ENCODE results near the gene MMUT. TPM values are rescaled to one million over a fixed set of nuclear protein-coding genes. Genes with fewer than 3 reads are reported as not detected.

Gene MMUT
- total and polyA plus RNA-seq, 10 of the 15 experiments (the other 5 are each of a cell fraction or from before 2014, with no cell fraction given), result 6.6 to 21.5 (median 13.5) TPM

DNA sequence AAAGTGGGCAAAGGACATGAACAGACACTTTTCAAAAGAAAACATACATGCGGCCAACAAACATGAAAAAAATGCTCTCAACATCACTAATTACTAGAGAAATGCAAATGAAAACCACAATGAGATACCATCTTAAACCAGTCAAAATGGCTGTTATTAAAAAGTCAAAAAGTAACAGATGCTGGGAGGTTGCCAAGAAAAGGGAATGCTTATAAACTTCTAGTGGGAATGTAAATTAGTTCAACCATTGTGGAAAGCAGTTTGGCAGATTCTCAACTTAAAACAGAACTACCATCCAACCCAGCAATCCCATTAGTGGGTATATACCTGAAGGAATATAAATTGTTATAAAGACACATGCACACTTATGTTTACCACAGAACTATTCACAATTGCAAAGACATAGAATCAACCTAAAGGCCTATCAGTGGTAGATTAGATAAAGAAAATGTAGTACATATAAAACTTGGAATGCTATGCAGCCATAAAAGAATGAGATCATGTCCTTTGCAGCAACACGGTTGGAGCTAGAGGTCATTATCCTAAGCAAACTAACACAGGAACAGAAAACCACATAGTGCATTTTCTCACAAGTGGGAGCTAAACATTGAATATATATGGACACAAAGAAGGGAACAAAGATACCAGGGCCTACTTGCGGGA lies 16.4 kb upstream of the MMUT start:
- no peaks in the 10 kb centered on the region for H3K27me3 ChIP-seq (replicated peaks in 1 of 2; ENCODE audit: control insufficient read depth in 2 of 2, insufficient read depth in 2 of 2, low read length in 1 of 2)
- BruUV-seq (replicated peaks), result no TSS peak
- ChIA-PET CTCF (no interaction called here), SMC1A (ENCODE audit: uncharacterized antibody, unreplicated experiment) (no interaction called here), RAD21 (ENCODE audit: unreplicated experiment) (no interaction called here), POLR2A (no interaction called here)
- H3K79me2 ChIP-seq (ENCODE audit: control insufficient read depth, insufficient read depth, low read length), result no peaks in the 10 kb centered on the region
- H3K4me1 ChIP-seq (ENCODE audit: control insufficient read depth, insufficient read depth, low read length), result no peaks in the 10 kb centered on the region
- H3K9ac ChIP-seq (ENCODE audit: control insufficient read depth, insufficient read depth, low read length), result no peak overlapping the region
- no peaks in the 10 kb centered on the region for H4K20me1 ChIP-seq (ENCODE audit: control insufficient read depth, insufficient read depth)
- ATAC-seq, result no peak
- intact Hi-C loops (cut with micrococcal nuclease; ENCODE audit: unreplicated experiment) (no loop called here), in situ Hi-C loops (cut with MboI) (no loop called here)
- no peaks in the 10 kb centered on the region; a peak in 2 of 4 replicates for H3K36me3 ChIP-seq (ENCODE audit: control insufficient read depth in 2 of 2, insufficient read depth in 2 of 2, low read length in 1 of 2)
- 97% methylated on average over 3 of the region's 3 CpGs for WGBS (ENCODE audit: insufficient coverage, insufficient replicate concordance, low lambda C conversion rate, missing lambda C conversion rate)
- H3K4me2 ChIP-seq (ENCODE audit: control insufficient read depth, insufficient read depth), result no peak overlapping the region
- TF ChIP-seq CREM (IDR thresholded peaks at IDR 0.05; ENCODE audit: low read depth) (no peak), DPF2 (IDR thresholded peaks at IDR 0.05) (no peak), SMAD1 (IDR thresholded peaks at IDR 0.05; ENCODE audit: low read depth, partially characterized antibody) (no peak), SRF (IDR thresholded peaks at IDR 0.05; ENCODE audit: low read depth in 2 of 2, low read length in 2 of 2) (no peak), EED (IDR thresholded peaks at IDR 0.05; ENCODE audit: low read depth) (no peak), SMC3 (IDR thresholded peaks at IDR 0.05; ENCODE audit: borderline replicate concordance, low read length) (no peak), POLR2AphosphoS2 (IDR thresholded peaks at IDR 0.05; ENCODE audit: low read depth, low read length) (no peak), SUZ12 (IDR thresholded peaks at IDR 0.05; ENCODE audit: unreplicated experiment) (no peak), POLR2AphosphoS5 (IDR thresholded peaks at IDR 0.05; ENCODE audit: low read length) (no peak), ZNF274 (IDR thresholded peaks at IDR 0.05; ENCODE audit: insufficient read depth, insufficient read length) (no peak), IRF4 (IDR thresholded peaks at IDR 0.05; ENCODE audit: low read depth, low read length) (no peak), RBBP5 (conservative IDR thresholded peaks at IDR 0.05) (no peak), ZNF207 (IDR thresholded peaks at IDR 0.05; ENCODE audit: borderline replicate concordance) (no peak), SIN3A (IDR thresholded peaks at IDR 0.05; ENCODE audit: low read depth, low read length) (no peak), CBX5 (IDR thresholded peaks at IDR 0.05; ENCODE audit: low read depth) (no peak), HDAC6 (IDR thresholded peaks at IDR 0.05; ENCODE audit: unreplicated experiment) (no peak), PAX5 (IDR thresholded peaks at IDR 0.05; ENCODE audit: borderline replicate concordance, low read depth, low read length) (no peak), JUNB (IDR thresholded peaks at IDR 0.05) (no peak)
- TF ChIP-seq, protein P1, sequence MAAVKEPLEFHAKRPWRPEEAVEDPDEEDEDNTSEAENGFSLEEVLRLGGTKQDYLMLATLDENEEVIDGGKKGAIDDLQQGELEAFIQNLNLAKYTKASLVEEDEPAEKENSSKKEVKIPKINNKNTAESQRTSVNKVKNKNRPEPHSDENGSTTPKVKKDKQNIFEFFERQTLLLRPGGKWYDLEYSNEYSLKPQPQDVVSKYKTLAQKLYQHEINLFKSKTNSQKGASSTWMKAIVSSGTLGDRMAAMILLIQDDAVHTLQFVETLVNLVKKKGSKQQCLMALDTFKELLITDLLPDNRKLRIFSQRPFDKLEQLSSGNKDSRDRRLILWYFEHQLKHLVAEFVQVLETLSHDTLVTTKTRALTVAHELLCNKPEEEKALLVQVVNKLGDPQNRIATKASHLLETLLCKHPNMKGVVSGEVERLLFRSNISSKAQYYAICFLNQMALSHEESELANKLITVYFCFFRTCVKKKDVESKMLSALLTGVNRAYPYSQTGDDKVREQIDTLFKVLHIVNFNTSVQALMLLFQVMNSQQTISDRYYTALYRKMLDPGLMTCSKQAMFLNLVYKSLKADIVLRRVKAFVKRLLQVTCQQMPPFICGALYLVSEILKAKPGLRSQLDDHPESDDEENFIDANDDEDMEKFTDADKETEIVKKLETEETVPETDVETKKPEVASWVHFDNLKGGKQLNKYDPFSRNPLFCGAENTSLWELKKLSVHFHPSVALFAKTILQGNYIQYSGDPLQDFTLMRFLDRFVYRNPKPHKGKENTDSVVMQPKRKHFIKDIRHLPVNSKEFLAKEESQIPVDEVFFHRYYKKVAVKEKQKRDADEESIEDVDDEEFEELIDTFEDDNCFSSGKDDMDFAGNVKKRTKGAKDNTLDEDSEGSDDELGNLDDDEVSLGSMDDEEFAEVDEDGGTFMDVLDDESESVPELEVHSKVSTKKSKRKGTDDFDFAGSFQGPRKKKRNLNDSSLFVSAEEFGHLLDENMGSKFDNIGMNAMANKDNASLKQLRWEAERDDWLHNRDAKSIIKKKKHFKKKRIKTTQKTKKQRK (IDR thresholded peaks at IDR 0.05; ENCODE audit: low read depth, low read length), result no peak
- TF ChIP-seq, protein P2, sequence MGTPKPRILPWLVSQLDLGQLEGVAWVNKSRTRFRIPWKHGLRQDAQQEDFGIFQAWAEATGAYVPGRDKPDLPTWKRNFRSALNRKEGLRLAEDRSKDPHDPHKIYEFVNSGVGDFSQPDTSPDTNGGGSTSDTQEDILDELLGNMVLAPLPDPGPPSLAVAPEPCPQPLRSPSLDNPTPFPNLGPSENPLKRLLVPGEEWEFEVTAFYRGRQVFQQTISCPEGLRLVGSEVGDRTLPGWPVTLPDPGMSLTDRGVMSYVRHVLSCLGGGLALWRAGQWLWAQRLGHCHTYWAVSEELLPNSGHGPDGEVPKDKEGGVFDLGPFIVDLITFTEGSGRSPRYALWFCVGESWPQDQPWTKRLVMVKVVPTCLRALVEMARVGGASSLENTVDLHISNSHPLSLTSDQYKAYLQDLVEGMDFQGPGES (IDR thresholded peaks at IDR 0.05), result no peak
- no peak overlapping the region for H2AFZ ChIP-seq (ENCODE audit: control insufficient read depth, low read depth, low read length)
- H3K4me3 ChIP-seq, result no peak overlapping the region
- no peak for DNase-seq (ENCODE audit: low read depth, low spot score)
- H3K27ac ChIP-seq (ENCODE audit: control insufficient read depth, insufficient read depth), result no peak overlapping the region
- FAIRE-seq, result no peak
- no peaks in the 10 kb centered on the region for H3K9me3 ChIP-seq (replicated peaks; ENCODE audit: control insufficient read depth, insufficient read depth, low read length)

All from GM12878 (cell line).